ENCODE measurements around the gene KCTD15. TPM values are rescaled to one million over a fixed set of nuclear protein-coding genes. Genes with fewer than 3 reads are reported as not detected.

The KCTD15 gene
- total and polyA plus RNA-seq, 10 of the 15 experiments (the other 5 are each of a cell fraction or from before 2014, with no cell fraction given), result not detected

GRCh38 chr19:33751436-33751770 is 45.3 kb upstream of the KCTD15 start:
- Histone ChIP-seq H3K4me1 (ENCODE audit: control insufficient read depth, insufficient read depth, low read length) (no peaks in the 10 kb centered on the region), H3K36me3 (ENCODE audit: control insufficient read depth in 2 of 2, insufficient read depth in 2 of 2, low read length in 1 of 2) (no peaks in the 10 kb centered on the region), H3K27me3 (replicated peaks in 1 of 2; ENCODE audit: control insufficient read depth in 2 of 2, insufficient read depth in 2 of 2, low read length in 1 of 2) (no peaks in the 10 kb centered on the region), H4K20me1 (ENCODE audit: control insufficient read depth, insufficient read depth) (no peaks in the 10 kb centered on the region; the same call in 1 of the 2 replicates), H3K4me3 (no peak overlapping the region), H2AFZ (ENCODE audit: control insufficient read depth, low read depth, low read length) (no peak overlapping the region), H3K9ac (ENCODE audit: control insufficient read depth, insufficient read depth, low read length) (no peak overlapping the region), H3K27ac (ENCODE audit: control insufficient read depth, insufficient read depth) (no peak overlapping the region), H3K79me2 (ENCODE audit: control insufficient read depth, insufficient read depth, low read length) (no peaks in the 10 kb centered on the region), H3K9me3 (replicated peaks; ENCODE audit: control insufficient read depth, insufficient read depth, low read length) (no peaks in the 10 kb centered on the region), H3K4me2 (ENCODE audit: control insufficient read depth, insufficient read depth) (no peak overlapping the region)
- FAIRE-seq (no peak), DNase-seq (ENCODE audit: low read depth, low spot score) (no peak), ATAC-seq (no peak)
- ChIA-PET POLR2A (no interaction called here), RAD21 (ENCODE audit: unreplicated experiment) (no interaction called here), CTCF (no interaction called here), SMC1A (ENCODE audit: uncharacterized antibody, unreplicated experiment) (no interaction called here)
- in situ Hi-C loops (cut with MboI) (loop anchor here (25.0 kb wide), 1 partner anchor 514 kb away; the partner anchor contains the start of gene SLC7A10), intact Hi-C loops (cut with micrococcal nuclease; ENCODE audit: unreplicated experiment) (no loop called here)
- BruUV-seq (replicated peaks), result no TSS peak
- WGBS (ENCODE audit: insufficient coverage, insufficient replicate concordance, low lambda C conversion rate, missing lambda C conversion rate), result 21% methylated on average over 5 of the region's 5 CpGs
- TF ChIP-seq KAT2A (conservative IDR thresholded peaks at IDR 0.05; ENCODE audit: control insufficient read depth, low read depth, low read length) (no peak), BCLAF1 (IDR thresholded peaks at IDR 0.05) (no peak), ZNF274 (IDR thresholded peaks at IDR 0.05; ENCODE audit: insufficient read depth, insufficient read length) (no peak), CHD1 (IDR thresholded peaks at IDR 0.05; ENCODE audit: low read depth, low read length) (no peak), HSF1 (IDR thresholded peaks at IDR 0.05; ENCODE audit: low read depth, low read length) (no peak), SMARCA5 (IDR thresholded peaks at IDR 0.05) (no peak), TCF7 (IDR thresholded peaks at IDR 0.05; ENCODE audit: borderline replicate concordance) (no peak), EP300 (IDR thresholded peaks at IDR 0.05; ENCODE audit: borderline replicate concordance in 1 of 2, control insufficient read depth in 1 of 2, low read depth in 2 of 2, low read length in 2 of 2) (no peak), ZNF24 (IDR thresholded peaks at IDR 0.05) (no peak), NFYB (IDR thresholded peaks at IDR 0.05; ENCODE audit: insufficient read depth, low read depth, low read length) (no peak), ASH2L (IDR thresholded peaks at IDR 0.05; ENCODE audit: borderline replicate concordance, low read depth) (no peak), ZNF592 (IDR thresholded peaks at IDR 0.05) (no peak), PML (IDR thresholded peaks at IDR 0.05; ENCODE audit: low read length) (no peak), BCL3 (IDR thresholded peaks at IDR 0.05; ENCODE audit: borderline replicate concordance, insufficient read depth, low read depth, low read length, poor library complexity, severe bottlenecking) (no peak), SREBF1 (IDR thresholded peaks at IDR 0.05; ENCODE audit: low read length) (no peak), JUNB (IDR thresholded peaks at IDR 0.05) (no peak)

Measured in GM12878 (cell line).